Endothelial cell of umbilical vein (primary cell): ENCODE measurements around the gene MAGOHB. TPM values are rescaled to one million over a fixed set of nuclear protein-coding genes. Genes with fewer than 3 reads are reported as not detected.

ENCODE experiments used
- BruUV-seq: library from RNA; stranded (reverse); fragments of 400-500 nt; replicated peaks from 2 replicates; lab custom pipeline; 2021; lab: Mats Ljungman, UMichigan
- CTCF ChIA-PET: fragments of 300-600, 350-600 bp; sonication (Branson Sonifier 250); formaldehyde crosslinking; loops from one replicate; lab custom pipeline; 2021; ENCODE audit warnings: antibody characterized with exemption, inconsistent platforms; lab: Charles Lee
- POLR2A ChIA-PET: fragments of 300-600, 350-600 bp; sonication (Branson Sonifier 250); formaldehyde crosslinking; loops from one replicate; lab custom pipeline; 2021; ENCODE audit warnings: antibody characterized with exemption, inconsistent platforms; lab: Charles Lee
- DNase-seq: peaks from one replicate; pipeline ENCODE4 v3.0.0-alpha.2; 2011; ENCODE audit warnings: low read depth, low spot score
- FAIRE-seq: peaks from 2 replicates; lab custom pipeline; 2011; peaks lifted over from hg19 to GRCh38; lab: Jason Lieb, UNC
- H2AFZ ChIP-seq: 2 replicates; pipeline ENCODE4 v1.6.0; 2012; ENCODE audit warnings: low read depth, low read length, control low read depth, inconsistent platforms
- H3K27ac ChIP-seq: 2 replicates; pipeline ENCODE4 v1.5.1; 2011; ENCODE audit warnings: low read depth, mild to moderate bottlenecking, control low read depth, low read length, moderate library complexity; ENCODE audit not compliant: insufficient read depth
- H3K27me3 ChIP-seq, 2 experiments: 2 replicates each; pipeline versions ENCODE4 v1.6.0 to v1.6.1; 2011; ENCODE audit warnings: low read length in 2 of 2, mixed read lengths in 1 of 2; ENCODE audit not compliant: control insufficient read depth in 2 of 2, insufficient read depth in 2 of 2
- H3K36me3 ChIP-seq, 2 experiments: 2 replicates in 1 of 2; 3 replicates in 1 of 2; pipeline ENCODE4 v1.5.1; 2011; ENCODE audit warnings: low read length in 2 of 2, mild to moderate bottlenecking in 1 of 2, moderate library complexity in 1 of 2; ENCODE audit not compliant: control insufficient read depth in 2 of 2, insufficient read depth in 2 of 2; ENCODE audit errors: extremely low read depth in 1 of 2
- H3K4me1 ChIP-seq: 3 replicates; pipeline ENCODE4 v1.5.1; 2011; ENCODE audit warnings: mild to moderate bottlenecking, low read length; ENCODE audit not compliant: control insufficient read depth, insufficient read depth; ENCODE audit errors: extremely low read depth
- H3K4me2 ChIP-seq: 2 replicates; pipeline ENCODE4 v1.6.1; 2011; ENCODE audit warnings: low read length, control low read depth, mixed read lengths; ENCODE audit not compliant: insufficient read depth
- H3K4me3 ChIP-seq, 3 experiments: fragments of 200-600 bp in 1 of 3; sonication (generic), shearing (Covaris generic) in 1 of 3; replicated peaks in 1 of 3; 2 replicates each; pipeline ENCODE4 v1.5.1; 2011 to 2016; ENCODE audit warnings: control low read depth in 3 of 3, low read length in 3 of 3, mild to moderate bottlenecking in 2 of 3, inconsistent platforms in 1 of 3, low read depth in 1 of 3, moderate library complexity in 1 of 3; ENCODE audit not compliant: insufficient read depth in 1 of 3
- H3K79me2 ChIP-seq: 2 replicates; pipeline ENCODE4 v1.6.0; 2012; ENCODE audit warnings: low read length, inconsistent platforms; ENCODE audit not compliant: control insufficient read depth, insufficient read depth
- H3K9ac ChIP-seq: replicated peaks from 2 replicates; pipeline ENCODE3; 2011; ENCODE audit warnings: low read length, control low read depth; ENCODE audit not compliant: insufficient read depth; ENCODE audit errors: extremely low read depth
- H3K9me1 ChIP-seq: replicated peaks from 3 replicates; pipeline ENCODE4 v1.6.0; 2011; ENCODE audit warnings: mild to moderate bottlenecking, low read length; ENCODE audit not compliant: control insufficient read depth, insufficient read depth; ENCODE audit errors: extremely low read depth
- H3K9me3 ChIP-seq: replicated peaks from 2 replicates; pipeline ENCODE4 v1.5.1; 2012; ENCODE audit warnings: low read length, inconsistent platforms; ENCODE audit not compliant: control insufficient read depth, insufficient read depth
- H4K20me1 ChIP-seq: replicated peaks from 2 replicates; pipeline ENCODE3; 2011; ENCODE audit warnings: mild to moderate bottlenecking, low read length; ENCODE audit not compliant: control insufficient read depth, insufficient read depth; ENCODE audit errors: extremely low read depth
- EZH2 ChIP-seq: IDR thresholded peaks from 2 replicates; pipeline ENCODE4 v1.6.1; 2012; ENCODE audit warnings: borderline replicate concordance, low read depth, mild to moderate bottlenecking, moderate library complexity, low read length, inconsistent platforms; ENCODE audit not compliant: severe bottlenecking
- FOS ChIP-seq: IDR thresholded peaks from 2 replicates; pipeline ENCODE4 v1.6.1; 2011; ENCODE audit warnings: mild to moderate bottlenecking, low read length, moderate library complexity, borderline replicate concordance; ENCODE audit not compliant: insufficient read depth
- GATA2 ChIP-seq: IDR thresholded peaks from 2 replicates; pipeline ENCODE4 v1.7.0; 2011; ENCODE audit warnings: low read depth, mild to moderate bottlenecking, moderate library complexity, mixed read lengths, low read length; ENCODE audit not compliant: insufficient read length, insufficient read depth
- JUN ChIP-seq: IDR thresholded peaks from 2 replicates; pipeline ENCODE4 v1.6.1; 2011; ENCODE audit warnings: borderline replicate concordance, low read depth; ENCODE audit not compliant: insufficient read length, insufficient read depth
- MYC ChIP-seq: IDR thresholded peaks from one replicate; pipeline ENCODE4 v1.6.1; 2011; ENCODE audit warnings: mild to moderate bottlenecking, low read depth, low read length
- POLR2A ChIP-seq: IDR thresholded peaks from 2 replicates; pipeline ENCODE4 v1.6.1; 2012; ENCODE audit warnings: low read depth, mild to moderate bottlenecking, control low read depth, low read length
- POLR2AphosphoS5 ChIP-seq: IDR thresholded peaks from 2 replicates; pipeline ENCODE4 v1.6.1; 2012; ENCODE audit warnings: low read depth, mild to moderate bottlenecking, control low read depth, low read length, moderate library complexity; ENCODE audit not compliant: insufficient read depth
- dilution Hi-C: fragments of 300-500 bp; cut with MboI; formaldehyde crosslinking; loops from one replicate; pipeline ENCODE4 v1.15.0; 2019; ENCODE audit warnings: low sequenced_read_pairs; ENCODE audit not compliant: extremely low pct_ligation_motif_present
- intact Hi-C: fragments of 100-400 bp; cut with micrococcal nuclease; formaldehyde crosslinking; loops from one replicate; pipeline ENCODE4 v1.10.0; 2022
- polyA plus RNA-seq, 4 experiments: library from polyadenylated mRNA; depleted of rRNA in 3 of 4; stranded (reverse) in 3 of 4; unstranded in 1 of 4; fragments of >200 nt; gene quantifications; 2 replicates each; pipeline versions ENCODE4 v1.2.1 to v1.2.3, GENCODE V29; 2011 to 2012; ENCODE audit warnings: missing spikeins in 1 of 4
- total RNA-seq: library from RNA; stranded (reverse); gene quantifications from 2 replicates; pipeline ENCODE4 v1.2.3, GENCODE V29; 2021
- TF ChIP-seq, protein P1 (sequence below): IDR thresholded peaks from 2 replicates; pipeline ENCODE4 v1.6.1; 2011; ENCODE audit not compliant: insufficient read depth, insufficient read length
- TF ChIP-seq, protein P2 (sequence below), 2 donors: IDR thresholded peaks; 1 replicate in 1 of 2; 2 replicates in 1 of 2; pipeline ENCODE4 v1.5.1; 2011; ENCODE audit warnings: low read length in 2 of 2, mild to moderate bottlenecking in 2 of 2, moderate library complexity in 2 of 2, control low read depth in 1 of 2, inconsistent platforms in 1 of 2, low read depth in 1 of 2; ENCODE audit not compliant: insufficient read depth in 1 of 2; ENCODE audit errors: extremely low read depth in 1 of 2

MAGOHB gene
- total and polyA plus RNA-seq, 2 donors (not counting 3 experiments of a cell fraction or from before 2014, with no cell fraction given), result 8.9 to 48.3 TPM

DNA sequence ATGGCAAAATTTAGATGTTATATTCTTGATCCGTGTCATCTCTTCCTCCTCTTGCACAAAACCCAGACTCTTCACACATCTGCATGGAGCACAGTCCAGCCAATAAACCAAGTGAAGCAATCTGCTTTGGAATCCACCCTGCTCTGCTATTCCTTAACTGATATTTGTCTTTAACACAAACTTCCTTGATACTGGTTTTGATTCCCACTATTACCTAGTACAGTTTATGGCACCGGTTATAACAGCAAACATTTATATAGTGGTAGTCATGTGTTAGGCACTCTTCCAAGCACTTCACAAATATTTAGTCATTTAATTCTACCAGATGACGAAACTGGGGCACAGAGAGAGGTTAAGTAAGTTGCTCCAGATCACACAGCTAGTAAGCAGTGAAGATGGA, 47.9 kb upstream of the MAGOHB start:
- Histone ChIP-seq H3K27ac (no peak overlapping the region), H3K79me2 (peaks cover 56% of the 10 kb centered on the region), H3K27me3 (no peaks in the 10 kb centered on the region), H3K36me3 (no peaks in the 10 kb centered on the region), H3K4me1 (no peaks in the 10 kb centered on the region), H2AFZ (no peak overlapping the region), H3K4me2 (no peak overlapping the region), H3K9ac (no peak overlapping the region), H3K9me3 (no peaks in the 10 kb centered on the region), H3K4me3 (no peak overlapping the region), H3K9me1 (no peaks in the 10 kb centered on the region), H4K20me1 (no peaks in the 10 kb centered on the region)
- no TSS peak for BruUV-seq
- FAIRE-seq, result no peak
- intact Hi-C loops (no loop called here), dilution Hi-C loops (no loop called here)
- ChIA-PET POLR2A (no interaction called here), CTCF (no interaction called here)
- TF ChIP-seq POLR2A (no peak), EZH2 (no peak), FOS (no peak), POLR2AphosphoS5 (no peak), GATA2 (no peak), JUN (no peak), MYC (no peak)
- TF ChIP-seq, protein P1, sequence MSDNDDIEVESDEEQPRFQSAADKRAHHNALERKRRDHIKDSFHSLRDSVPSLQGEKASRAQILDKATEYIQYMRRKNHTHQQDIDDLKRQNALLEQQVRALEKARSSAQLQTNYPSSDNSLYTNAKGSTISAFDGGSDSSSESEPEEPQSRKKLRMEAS, result no peak
- TF ChIP-seq, protein P2, sequence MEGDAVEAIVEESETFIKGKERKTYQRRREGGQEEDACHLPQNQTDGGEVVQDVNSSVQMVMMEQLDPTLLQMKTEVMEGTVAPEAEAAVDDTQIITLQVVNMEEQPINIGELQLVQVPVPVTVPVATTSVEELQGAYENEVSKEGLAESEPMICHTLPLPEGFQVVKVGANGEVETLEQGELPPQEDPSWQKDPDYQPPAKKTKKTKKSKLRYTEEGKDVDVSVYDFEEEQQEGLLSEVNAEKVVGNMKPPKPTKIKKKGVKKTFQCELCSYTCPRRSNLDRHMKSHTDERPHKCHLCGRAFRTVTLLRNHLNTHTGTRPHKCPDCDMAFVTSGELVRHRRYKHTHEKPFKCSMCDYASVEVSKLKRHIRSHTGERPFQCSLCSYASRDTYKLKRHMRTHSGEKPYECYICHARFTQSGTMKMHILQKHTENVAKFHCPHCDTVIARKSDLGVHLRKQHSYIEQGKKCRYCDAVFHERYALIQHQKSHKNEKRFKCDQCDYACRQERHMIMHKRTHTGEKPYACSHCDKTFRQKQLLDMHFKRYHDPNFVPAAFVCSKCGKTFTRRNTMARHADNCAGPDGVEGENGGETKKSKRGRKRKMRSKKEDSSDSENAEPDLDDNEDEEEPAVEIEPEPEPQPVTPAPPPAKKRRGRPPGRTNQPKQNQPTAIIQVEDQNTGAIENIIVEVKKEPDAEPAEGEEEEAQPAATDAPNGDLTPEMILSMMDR (IDR thresholded peaks at IDR 0.05; ENCODE audit: extremely low read depth in 1 of 2, insufficient read depth in 1 of 2, low read depth in 1 of 2, low read length in 2 of 2), result no peak
- no peak for DNase-seq
